Colonic mucosa (tissue), 4 donors: Measurements from ENCODE around the gene SEL1L3. TPM values are rescaled to one million over a fixed set of nuclear protein-coding genes. Genes with fewer than 3 reads are reported as not detected.

Source experiments
- DNase-seq: peaks from one replicate; pipeline ENCODE4 v3.0.0-alpha.2; 2020
- H3K27ac ChIP-seq: fragments of 200-600 bp; one replicate; pipeline ENCODE4 v1.8.0; 2021
- H3K27me3 ChIP-seq: fragments of 200-600 bp; one replicate; pipeline ENCODE4 v1.8.0; 2021
- H3K36me3 ChIP-seq: fragments of 200-600 bp; one replicate; pipeline ENCODE4 v1.8.0; 2021
- H3K4me1 ChIP-seq: fragments of 200-600 bp; one replicate; pipeline ENCODE4 v1.8.0; 2021; ENCODE audit warnings: mild to moderate bottlenecking
- H3K4me3 ChIP-seq: fragments of 200-600 bp; one replicate; pipeline ENCODE4 v1.8.0; 2021
- H3K9ac ChIP-seq, 2 donors: one replicate each; pipeline ENCODE4 v1.7.0; 2013; ENCODE audit warnings: control low read depth in 2 of 2, low read depth in 2 of 2, low read length in 2 of 2
- H3K9me3 ChIP-seq: fragments of 200-600 bp; one replicate; pipeline ENCODE4 v1.8.0; 2021
- intact Hi-C: fragments of 100-400 bp; cut with DNase I; formaldehyde crosslinking; loops from one replicate; pipeline ENCODE4 v1.14.1; 2022
- total RNA-seq, 2 donors: library from RNA; stranded (reverse); fragmentation: NEBNext Ultra II Directional in 1 of 2; extraction: Animal tissue kit (Norgen Biotek cat#: 25700) in 1 of 2; gene quantifications; one replicate each; pipeline ENCODE4 v1.2.1, GENCODE V29; 2021
- TF ChIP-seq, protein P1 (sequence below): fragments of 200-600 bp; IDR thresholded peaks from one replicate; pipeline ENCODE4 v1.8.0; 2022; ENCODE audit warnings: antibody characterized with exemption, mild to moderate bottlenecking
- donor health status: healthy.
- donor health status: DM: no; HTN: no; CAD: no.
- donor health status: DM: no; HTN: no; CAD: no.

SEL1L3 gene
- total RNA-seq, 2 donors from 2014 or later, result 88.4 to 96.2 TPM

DNA sequence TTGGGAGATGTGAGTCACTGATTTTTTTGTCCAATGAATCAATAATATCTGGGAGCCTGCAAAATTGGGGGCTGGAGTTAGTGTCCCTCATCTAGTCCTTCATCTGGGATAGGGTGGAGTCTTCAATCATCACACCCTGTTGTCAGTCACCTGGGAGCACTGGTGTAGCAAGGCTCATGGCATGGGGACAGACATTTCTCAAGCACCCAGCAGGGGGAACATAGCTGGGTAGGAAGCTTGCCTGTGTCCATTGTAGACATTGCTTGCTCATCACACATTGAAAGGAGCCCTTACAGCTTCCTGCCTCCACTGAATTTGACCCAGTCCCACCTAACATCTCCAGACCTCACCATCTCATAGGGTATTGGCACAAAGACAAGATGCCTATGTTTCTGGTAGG lies 61.2 kb downstream of the SEL1L3 start:
- intact Hi-C loops, result no loop called here
- TF ChIP-seq, protein P1, sequence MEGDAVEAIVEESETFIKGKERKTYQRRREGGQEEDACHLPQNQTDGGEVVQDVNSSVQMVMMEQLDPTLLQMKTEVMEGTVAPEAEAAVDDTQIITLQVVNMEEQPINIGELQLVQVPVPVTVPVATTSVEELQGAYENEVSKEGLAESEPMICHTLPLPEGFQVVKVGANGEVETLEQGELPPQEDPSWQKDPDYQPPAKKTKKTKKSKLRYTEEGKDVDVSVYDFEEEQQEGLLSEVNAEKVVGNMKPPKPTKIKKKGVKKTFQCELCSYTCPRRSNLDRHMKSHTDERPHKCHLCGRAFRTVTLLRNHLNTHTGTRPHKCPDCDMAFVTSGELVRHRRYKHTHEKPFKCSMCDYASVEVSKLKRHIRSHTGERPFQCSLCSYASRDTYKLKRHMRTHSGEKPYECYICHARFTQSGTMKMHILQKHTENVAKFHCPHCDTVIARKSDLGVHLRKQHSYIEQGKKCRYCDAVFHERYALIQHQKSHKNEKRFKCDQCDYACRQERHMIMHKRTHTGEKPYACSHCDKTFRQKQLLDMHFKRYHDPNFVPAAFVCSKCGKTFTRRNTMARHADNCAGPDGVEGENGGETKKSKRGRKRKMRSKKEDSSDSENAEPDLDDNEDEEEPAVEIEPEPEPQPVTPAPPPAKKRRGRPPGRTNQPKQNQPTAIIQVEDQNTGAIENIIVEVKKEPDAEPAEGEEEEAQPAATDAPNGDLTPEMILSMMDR, result no peak
- Histone ChIP-seq H3K27me3 (no peaks in the 10 kb centered on the region), H3K4me1 (no peaks in the 10 kb centered on the region), H3K4me3 (no peak overlapping the region), H3K36me3 (peaks cover 5% of the 10 kb centered on the region), H3K9ac (no peak overlapping the region), H3K9me3 (no peaks in the 10 kb centered on the region), H3K27ac (no peak overlapping the region)
- no peak for DNase-seq

- Histone ChIP-seq H3K36me3 (peaks cover 2% of the 10 kb centered on the region), H3K4me1 (no peaks in the 10 kb centered on the region), H3K4me3 (no peak overlapping the region), H3K9ac (no peak overlapping the region), H3K27ac (no peak overlapping the region), H3K9me3 (no peaks in the 10 kb centered on the region), H3K27me3 (no peaks in the 10 kb centered on the region)
- TF ChIP-seq, protein P1, result no peak
- intact Hi-C loops, result no loop called here
- DNase-seq, result no peak
Measured at GRCh38 chr4:25800245-25800644, 62.5 kb downstream of the SEL1L3 start.

- no peak for DNase-seq
- Histone ChIP-seq H3K9me3 (no peaks in the 10 kb centered on the region), H3K4me3 (no peak overlapping the region), H3K4me1 (no peaks in the 10 kb centered on the region), H3K27ac (no peak overlapping the region), H3K36me3 (no peaks in the 10 kb centered on the region), H3K9ac (no peak overlapping the region), H3K27me3 (no peaks in the 10 kb centered on the region)
- TF ChIP-seq, protein P1, result no peak
- intact Hi-C loops, result no loop called here
Measured at GRCh38 chr4:25799522-25799921, 63.3 kb downstream of the SEL1L3 start.

GRCh38 chr4:25797136-25797535 lies 65.7 kb downstream of the SEL1L3 start:
- Histone ChIP-seq H3K36me3 (no peaks in the 10 kb centered on the region), H3K9me3 (no peaks in the 10 kb centered on the region), H3K27ac (no peak overlapping the region), H3K4me3 (no peak overlapping the region), H3K27me3 (no peaks in the 10 kb centered on the region), H3K4me1 (no peaks in the 10 kb centered on the region), H3K9ac (no peak overlapping the region)
- intact Hi-C loops, result no loop called here
- DNase-seq, result no peak
- TF ChIP-seq, protein P1, result no peak

DNA sequence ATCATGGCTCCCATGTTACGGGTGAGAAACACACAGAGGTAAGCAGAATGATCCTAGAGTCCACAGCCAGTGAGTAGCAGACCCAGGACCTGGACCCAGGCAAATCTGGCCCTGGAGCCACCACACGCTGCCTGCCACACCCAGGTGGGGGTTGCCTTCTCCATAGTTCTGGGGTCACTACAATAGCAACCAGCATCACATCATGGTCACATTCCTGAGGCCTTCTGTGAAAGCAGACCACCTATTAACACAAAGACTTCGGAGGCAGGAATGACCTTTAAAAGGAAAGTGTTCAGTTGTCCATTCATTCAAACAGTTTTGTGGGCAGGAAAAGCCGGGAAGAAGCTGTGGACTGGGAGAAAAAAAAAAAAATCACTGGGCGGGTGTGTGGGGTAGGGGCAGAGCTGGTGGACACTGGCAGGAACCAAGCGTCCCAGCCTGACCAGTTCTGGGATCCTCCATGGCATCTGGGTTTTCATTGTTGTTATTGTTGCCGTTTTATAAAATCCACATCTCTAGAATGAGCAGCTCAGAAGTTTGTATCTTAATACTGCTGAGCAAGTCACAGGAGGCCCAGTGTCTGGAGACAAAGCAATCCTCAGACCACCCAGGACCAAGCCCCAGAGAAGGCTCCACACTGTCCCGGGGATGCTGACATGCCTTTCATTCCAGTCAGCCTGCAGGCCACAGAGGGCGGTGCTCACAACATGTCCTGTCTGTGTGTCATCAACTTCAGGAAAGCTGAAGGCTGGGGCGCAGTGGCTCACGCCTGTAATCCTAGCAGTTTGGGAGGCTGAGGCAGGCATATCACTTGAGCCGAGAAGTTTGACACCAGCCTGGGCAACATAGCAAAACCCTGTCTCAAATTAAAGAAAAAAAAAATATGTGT lies 67.0 kb downstream of the SEL1L3 start:
- H3K9me3 ChIP-seq, result no peaks in the 10 kb centered on the region
- no peak overlapping the region for H3K9ac ChIP-seq
- no peak overlapping the region for H3K27ac ChIP-seq
- no peak for DNase-seq
- TF ChIP-seq, protein P1, result no peak
- H3K4me3 ChIP-seq, result no peak overlapping the region
- no peaks in the 10 kb centered on the region for H3K36me3 ChIP-seq
- intact Hi-C loops, result no loop called here
- no peaks in the 10 kb centered on the region for H3K4me1 ChIP-seq
- H3K27me3 ChIP-seq, result no peaks in the 10 kb centered on the region
